Hepatocyte (in vitro differentiated cells): ENCODE results near the gene CPSF4.

ENCODE experiments used
- CTCF ChIP-seq: fragments of 200-600 bp; sonication (generic); IDR thresholded peaks from 2 replicates; pipeline ENCODE4 v1.5.1; 2016; ENCODE audit warnings: antibody characterized with exemption, mild to moderate bottlenecking; ENCODE audit not compliant: poor library complexity
- EZH2 ChIP-seq: fragments of 200-600 bp; sonication (generic); IDR thresholded peaks from 2 replicates; pipeline ENCODE4 v1.6.1; 2016; ENCODE audit warnings: antibody characterized with exemption, mild to moderate bottlenecking, borderline replicate concordance
- EZH2phosphoT487 ChIP-seq: fragments of 200-600 bp; sonication (generic); IDR thresholded peaks from one replicate; pipeline ENCODE4 v1.6.1; 2018; ENCODE audit warnings: antibody characterized with exemption, mild to moderate bottlenecking, low read depth, moderate library complexity; ENCODE audit not compliant: unreplicated experiment, severe bottlenecking

GRCh38 chr7:99505324-99505662, 66.5 kb downstream of the CPSF4 start:
- TF ChIP-seq CTCF = no peak
- TF ChIP-seq EZH2 = no peak
- no peak for TF ChIP-seq EZH2phosphoT487
